GM21576 (cell line): ENCODE results near the gene CDC42EP1.
A peak's percentile ranks its signal among the peaks of the same experiment; 100 is the strongest.
"Not testable (repeated sequence)": the region's sequence is repeated elsewhere in the genome, so short reads cannot be mapped to it uniquely, and the experiment has no call there.

Experiments
- ATAC-seq: cut with Tn5 transposase; IDR thresholded peaks from one replicate; pipeline ENCODE4 v1.9.1; 2021; ENCODE audit warnings: mild to moderate bottlenecking, moderate library complexity; ENCODE audit not compliant: unreplicated experiment

Gene CDC42EP1

DNA sequence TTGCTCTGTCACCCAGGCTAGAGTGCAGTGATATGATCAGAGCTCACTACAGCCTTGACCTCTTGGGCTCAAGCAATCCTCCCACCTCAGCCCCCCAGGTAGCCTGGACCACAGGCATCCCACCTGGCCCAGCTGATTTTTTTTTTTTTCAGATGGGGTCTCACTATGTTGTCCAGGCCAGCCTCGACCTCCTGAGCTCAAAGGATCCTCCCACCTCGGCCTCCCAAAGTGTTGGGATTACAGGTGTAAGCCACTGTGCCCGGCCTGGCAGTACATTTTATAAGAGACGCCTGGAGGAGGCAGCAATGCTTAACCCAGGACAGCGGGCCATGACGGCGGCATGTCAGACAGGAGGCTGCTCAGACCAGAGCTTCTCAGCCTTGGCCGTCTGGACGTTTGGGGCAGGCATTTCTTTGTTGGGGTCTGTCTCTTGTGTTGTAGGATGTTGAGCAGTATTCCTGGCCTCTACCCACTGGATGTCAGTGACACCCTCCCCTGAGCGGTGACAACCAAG, 15.3 kb downstream of the CDC42EP1 start:
- ATAC-seq: no peak

DNA sequence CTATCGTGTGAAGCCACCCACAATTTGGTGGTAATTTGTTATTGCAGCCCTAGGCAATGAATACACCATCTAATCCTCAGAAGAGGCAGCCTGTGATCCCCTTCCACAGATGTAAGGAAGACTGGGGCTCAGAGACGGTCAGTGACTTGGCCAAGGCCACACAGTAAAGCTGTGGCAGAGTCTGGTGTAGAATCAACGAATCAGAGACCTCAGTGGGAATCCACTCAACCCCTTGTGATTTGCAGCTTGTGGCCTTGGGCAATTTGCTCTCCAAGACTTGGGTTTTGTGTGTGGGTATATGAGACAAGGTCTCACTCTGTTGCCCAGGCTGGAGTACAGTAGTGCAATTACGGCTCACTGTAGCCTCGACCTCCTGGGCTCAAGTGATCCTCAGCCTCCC, 17.7 kb downstream of the CDC42EP1 start:
- ATAC-seq: no peak

DNA sequence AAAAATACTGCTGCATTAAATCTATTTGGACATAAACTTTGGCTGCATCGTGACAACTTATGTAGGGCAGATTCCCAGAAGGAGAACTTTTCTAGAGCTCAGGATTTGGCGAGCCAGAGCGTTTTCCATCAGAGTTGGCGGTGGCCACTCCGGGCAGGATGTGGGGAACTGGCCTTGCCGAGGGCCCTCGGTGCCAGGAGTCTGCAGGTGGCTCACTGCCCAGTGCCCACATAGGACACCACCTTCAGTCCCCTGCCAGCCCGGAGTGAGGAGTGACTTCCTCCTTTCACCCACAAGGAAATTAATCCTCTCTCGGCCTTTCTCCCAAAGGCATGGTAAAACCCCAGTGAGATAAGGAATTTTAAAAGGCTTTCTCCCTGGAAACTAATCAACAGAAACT, 21.2 kb downstream of the CDC42EP1 start:
- ATAC-seq: no peak

DNA sequence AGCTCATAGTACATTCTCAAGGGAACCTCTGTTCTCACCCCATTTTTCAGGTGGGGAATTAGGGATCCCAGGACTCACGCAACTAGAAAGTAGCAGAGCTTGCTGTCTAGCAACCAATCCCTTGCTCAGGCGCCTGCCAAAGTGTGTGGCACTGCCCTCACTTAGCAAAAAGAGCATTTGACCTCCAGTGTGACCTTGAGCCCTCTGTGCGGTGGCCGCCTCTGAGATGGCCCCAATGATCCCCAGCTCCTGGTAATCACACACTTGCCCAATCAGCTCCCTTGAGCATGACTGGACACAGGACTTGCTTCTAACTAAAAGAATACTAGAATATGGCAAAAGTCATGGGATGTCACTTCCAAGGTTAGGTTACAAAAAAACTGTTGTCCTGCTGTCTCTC, 22.2 kb downstream of the CDC42EP1 start:
- no peak for ATAC-seq

DNA sequence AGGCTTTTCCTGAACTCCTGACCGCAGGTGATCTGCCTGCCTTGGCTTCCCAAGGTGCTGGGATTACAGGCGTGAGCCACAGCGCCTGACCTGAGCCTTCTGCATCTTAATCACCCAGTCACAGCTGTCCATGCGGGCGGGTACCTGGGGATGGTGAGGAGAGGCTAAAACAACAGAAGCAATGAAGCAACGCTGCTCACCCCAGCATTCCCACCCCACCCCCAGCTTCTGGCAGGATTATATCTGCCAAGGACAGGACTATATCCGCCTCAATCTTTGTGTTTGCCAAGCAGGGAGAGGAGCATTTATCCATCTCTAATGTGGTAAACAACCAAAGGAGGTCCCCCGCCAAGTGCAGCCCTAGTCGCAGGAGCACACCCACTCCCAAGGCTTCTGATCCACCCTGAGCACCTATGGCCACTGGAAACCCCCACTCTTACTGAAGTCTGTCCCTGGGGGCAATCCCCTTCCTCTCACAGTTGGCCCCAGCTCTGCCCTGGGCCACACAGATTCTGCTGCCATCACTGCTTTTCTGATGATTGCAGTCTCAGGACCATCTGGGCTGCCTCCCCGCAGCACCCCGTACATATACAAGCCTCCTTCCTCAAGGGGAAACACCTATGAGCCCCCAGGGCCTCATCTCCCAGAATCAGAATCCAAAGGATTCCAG, 28.4 kb downstream of the CDC42EP1 start:
- ATAC-seq: no peak

DNA sequence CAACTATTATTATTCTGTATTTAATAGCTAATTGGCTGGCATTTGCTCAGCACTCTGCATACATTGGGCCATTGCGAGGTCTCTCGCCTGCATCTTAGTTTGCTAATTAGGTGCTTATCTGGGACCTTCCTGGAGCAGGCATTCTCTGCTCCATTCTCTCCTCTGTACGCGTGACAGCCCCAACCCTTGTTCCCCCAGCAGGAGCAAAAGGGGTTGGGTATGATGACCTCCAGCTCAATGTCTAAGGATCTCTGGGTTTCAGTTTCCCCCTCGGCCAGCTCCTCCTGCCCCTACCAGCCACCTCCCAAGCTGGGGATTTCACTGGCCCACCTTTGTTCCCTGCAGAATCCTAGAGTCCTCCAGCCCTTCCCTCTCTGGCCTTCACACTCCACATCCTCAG, 29.4 kb downstream of the CDC42EP1 start:
- ATAC-seq: no peak

DNA sequence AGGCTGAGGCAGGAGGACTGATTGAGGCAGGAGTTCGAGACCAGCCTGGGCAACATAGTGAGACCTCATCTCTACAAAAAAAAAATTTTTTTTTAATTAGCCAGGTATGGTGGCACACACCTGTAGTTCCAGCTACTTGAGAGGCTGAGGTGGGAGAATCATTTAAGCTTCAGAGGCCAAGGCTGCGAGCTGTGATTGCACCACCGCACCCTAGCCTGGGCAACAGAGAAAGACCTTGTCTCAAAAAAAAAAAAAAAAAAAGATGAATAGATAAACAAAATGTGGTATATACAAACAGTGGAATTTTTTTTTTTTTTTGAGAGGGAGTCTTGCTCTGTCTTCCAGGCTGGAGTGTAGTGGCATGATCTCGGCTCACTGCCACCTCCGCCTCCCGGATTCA, 30.8 kb downstream of the CDC42EP1 start:
- not testable (repeated sequence) for ATAC-seq

DNA sequence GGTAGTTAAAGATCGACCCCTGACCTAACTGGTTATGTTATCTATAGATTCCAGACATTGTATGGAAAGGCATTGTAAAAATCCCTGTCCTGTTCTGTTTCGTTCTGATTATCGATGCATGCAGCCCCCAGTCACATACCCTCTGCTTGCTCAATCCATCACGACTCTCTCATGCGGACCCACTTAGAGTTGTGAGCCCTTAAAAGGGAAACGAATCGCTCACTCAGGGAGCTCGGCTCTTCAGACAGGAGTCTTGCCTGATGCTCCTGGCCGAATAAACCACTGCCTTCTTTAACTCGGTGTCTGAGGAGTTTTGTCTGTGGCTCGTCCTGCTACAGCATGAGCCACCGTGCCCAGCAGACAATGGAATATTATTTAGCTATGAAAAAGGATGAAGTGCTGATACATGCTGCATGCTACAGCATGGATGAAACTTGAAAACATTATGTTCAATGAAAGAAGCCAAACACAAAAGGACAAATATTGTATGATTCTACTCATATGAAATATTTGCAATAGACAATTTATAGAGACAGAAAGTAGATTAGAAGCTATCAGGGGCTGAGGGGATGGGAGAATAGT, 31.6 kb downstream of the CDC42EP1 start:
- ATAC-seq: no peak

DNA sequence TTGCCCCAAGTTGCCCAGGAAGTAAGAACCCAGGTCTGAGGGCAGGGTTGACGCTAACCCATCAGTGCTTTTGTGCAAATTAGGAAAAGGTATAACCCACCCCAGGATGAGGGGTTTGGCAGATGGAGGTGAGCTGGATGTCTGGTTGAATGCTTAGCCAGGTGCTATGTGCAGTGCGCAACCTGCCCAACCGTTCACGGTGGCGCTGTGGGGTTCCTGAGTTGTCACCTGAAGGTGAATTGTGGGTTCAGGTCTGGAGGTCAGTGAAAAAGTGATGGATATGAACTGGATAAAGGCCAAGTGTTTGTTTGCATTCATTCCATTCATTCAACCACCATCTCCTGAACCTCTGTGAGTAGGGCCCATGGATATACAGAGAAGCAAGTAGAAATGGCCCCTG, 34.0 kb downstream of the CDC42EP1 start:
- no peak for ATAC-seq

DNA sequence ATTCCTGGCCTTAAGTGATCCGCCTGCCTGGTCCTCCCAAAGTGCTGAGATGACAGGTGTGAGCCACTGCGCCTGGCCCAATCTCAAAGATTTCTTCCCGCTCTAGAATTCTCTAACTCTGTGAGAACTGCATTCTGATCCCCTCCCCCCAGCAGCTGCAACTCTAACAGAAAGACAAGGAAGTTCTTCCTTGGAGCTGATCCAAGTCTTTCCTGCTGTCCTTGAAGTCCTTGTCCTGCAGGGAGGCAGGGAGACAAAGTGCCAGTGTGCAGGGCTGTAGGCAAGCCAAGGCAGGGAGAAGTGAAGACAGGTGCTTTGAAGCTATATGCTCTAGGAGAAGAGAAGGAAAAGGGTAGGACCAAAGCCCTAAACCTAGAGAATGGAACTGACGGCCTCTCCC, 38.9 kb downstream of the CDC42EP1 start:
- ATAC-seq: no peak

DNA sequence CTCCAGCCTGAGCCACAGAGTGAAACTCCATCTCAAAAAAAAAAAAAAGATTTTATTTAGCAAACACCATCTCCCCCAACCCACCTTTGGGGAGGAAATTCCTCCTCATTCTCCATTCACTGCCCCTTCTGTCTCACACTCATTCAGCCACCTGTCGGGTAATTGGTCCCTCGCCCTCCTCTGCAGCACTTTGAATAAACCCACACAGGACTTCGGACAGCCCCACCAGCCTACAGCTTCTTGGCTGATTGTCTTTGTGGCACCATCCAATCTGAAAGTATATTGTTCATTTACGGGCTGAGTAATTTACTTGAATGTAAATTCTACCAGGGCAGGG, 40.9 kb downstream of the CDC42EP1 start:
- no peak for ATAC-seq

DNA sequence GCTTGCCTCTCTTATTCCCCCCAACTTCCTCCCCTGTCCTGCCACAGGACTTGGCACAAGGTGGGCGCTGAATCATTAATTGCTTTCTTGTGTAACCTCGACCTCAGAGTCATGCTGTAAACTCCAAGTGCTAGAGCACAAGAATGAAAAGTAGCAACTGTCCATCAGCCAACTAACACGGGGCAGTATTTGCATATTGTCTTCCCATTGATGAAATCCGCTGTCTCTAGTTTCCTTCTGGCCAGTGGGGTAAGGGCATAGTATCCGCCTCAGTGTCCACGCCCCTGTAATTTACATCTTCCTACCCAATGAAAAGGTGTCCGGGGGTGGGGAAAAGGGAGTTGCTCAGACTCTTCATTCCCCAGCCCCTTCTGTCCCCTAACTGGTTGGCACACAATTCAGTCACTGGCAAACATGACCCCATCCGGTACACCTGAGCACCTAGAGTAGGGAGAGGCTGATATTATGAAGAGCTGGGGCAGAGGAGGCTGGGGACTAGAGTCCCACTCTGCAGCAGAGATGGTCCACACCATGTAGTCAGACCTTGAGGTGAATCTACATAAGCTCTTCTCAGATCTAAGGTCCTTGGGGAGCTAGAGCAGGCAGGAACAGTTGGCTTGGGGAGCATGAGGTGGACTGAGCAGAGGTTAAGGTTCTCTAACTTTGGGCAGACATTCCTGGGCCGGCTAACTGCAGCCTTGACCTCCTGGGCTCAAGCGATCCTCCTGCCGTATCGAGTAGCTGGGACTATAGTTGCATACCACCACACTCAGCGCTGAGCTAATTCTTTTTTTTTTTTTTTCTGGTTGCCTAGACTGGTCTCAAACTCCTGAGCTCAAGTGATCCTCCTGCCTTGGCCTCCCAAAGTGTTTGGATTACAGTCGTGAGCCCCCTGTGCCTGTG, 41.5 kb downstream of the CDC42EP1 start:
- no peak for ATAC-seq

DNA sequence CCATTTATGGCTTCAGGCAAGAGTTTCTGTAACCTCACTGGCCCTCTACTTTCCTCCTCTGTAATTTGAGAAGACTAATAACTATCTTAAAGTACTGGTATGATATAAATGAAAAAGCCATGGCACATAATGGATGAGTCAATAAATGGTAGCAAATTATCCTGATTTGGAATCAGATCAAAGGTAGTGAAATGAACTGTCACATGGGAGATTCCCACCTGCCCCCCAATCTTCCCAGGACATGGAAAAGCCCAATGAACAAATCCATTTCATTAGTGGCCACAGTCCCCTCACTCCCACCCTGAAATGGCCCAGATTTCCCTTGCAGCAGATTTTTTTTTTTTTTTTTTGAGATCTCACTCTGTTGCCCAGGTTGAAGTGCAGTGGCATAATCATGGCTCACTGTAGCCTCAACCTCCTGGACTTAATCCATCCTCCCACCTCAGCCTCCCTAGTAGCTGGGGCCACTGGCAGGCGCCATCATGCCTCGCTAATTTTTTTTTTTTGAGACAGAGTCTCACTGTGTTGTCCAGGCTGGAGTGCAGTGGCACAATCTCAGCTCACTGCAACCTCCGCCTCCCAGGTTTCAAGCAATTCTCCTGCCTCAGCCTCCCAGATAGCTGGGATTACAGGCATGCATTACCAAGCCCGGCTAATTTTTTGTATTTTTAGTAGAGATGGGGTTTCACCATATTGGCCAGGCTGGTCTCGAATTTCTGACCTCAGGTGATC, 42.4 kb downstream of the CDC42EP1 start:
- ATAC-seq: not testable (repeated sequence)

DNA sequence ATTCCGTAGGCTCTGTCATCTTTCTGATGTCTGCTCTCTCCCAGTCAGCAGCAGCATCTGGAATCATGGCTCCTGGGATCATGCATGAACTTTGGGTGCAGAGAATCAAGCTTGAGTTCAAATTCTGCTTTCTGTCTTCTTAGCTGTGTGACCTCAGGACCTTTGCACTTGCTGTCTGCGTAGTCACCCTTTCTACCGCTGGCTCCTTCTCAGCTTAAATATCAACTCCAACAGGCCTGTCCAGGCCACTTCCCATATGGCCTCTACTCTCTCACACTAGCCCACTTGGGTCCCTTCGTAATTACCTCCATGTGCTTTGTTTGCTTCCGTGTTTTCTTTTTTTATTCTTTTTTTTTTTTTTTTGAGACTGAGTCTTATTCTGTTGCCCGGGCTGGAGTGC, 43.8 kb downstream of the CDC42EP1 start:
- no peak for ATAC-seq

DNA sequence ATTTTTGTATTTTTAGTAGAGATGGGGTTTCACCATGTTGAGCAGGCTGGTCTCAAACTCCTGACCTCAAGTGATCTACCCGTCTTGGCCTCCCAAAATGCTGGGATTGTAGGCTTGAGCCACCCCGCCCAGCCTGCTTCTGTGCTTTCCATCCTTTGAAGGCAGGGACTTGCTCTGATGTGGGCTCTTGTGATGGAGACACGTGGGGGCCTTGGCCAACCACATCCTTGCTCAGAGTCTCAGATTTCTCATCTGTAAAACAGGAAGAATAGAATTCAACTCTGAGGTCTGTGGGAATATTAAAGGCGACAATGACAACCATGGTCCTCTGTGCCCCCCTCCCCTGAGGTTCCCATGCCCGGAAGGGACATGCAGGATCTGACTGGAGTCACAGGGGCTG, 44.6 kb downstream of the CDC42EP1 start:
- ATAC-seq: no peak

DNA sequence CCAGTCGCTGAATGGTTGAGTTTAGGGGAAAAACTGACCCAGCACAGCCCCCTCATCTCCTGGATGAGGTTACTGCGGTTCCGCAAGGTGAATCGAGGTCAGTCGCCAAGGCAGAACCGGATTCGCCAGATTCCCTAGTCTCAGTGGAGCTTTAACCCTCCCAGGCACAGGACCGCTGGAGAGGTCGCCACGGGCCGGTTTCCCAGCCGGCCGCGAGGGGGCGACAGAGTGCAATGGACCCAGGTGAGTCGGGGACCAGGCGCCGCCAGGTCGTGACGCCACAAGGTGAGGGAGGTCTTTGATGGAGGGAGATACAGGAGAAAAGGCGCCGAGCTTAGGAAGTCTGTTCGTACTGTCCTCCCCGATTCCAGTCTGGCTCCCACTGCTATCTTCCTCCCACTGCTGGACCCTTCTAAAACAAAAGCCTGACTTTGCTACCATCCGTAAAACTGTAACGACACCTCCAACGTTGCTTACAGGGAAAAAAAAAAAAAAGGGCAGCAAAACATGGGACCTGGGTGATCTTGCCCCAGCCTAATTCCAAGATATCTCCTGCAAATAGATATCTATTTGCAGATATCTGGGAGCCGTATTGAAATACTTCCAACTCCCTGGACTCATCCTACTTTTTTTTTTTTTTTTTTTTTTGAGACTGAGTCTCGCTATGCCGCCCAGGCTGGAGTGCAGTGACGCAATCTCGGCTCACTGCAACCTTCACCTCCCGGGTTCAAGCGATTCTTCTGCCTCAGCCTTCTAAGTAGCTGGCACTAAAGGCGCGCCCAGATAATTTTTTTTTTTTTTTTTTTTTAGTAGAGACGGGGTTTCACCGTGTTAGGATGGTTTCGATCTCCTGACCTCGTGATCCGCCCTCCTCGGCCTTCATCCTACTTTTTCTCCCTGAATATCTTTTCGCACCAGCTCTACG, 47.0 kb downstream of the CDC42EP1 start:
- no peak for ATAC-seq

DNA sequence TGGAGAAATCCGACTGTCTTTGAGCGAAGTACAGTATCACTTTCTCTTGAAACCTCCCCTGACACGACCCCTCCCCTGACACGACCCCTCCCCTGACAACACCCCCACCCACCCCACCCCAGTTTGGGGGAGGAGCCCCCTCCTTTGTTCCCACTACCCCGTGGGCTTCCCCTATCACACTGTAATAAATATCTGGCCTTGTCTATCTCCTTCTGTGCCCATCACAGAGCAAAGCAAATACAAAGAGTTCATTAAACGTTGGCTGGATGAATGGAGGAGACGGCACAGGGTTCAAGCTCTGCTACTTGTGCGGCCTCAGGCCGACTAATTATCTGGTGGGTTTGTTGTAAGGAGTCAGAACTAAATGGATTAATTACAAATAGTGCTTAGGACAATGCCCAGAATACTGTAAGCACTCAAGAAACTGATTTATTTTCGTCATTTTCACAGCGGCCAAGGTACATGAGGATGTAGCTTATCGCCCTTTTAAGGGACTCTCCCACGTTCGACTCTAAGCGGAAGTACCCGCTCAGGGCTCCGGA, 47.7 kb downstream of the CDC42EP1 start:
- peak; percentile 2 for ATAC-seq

DNA sequence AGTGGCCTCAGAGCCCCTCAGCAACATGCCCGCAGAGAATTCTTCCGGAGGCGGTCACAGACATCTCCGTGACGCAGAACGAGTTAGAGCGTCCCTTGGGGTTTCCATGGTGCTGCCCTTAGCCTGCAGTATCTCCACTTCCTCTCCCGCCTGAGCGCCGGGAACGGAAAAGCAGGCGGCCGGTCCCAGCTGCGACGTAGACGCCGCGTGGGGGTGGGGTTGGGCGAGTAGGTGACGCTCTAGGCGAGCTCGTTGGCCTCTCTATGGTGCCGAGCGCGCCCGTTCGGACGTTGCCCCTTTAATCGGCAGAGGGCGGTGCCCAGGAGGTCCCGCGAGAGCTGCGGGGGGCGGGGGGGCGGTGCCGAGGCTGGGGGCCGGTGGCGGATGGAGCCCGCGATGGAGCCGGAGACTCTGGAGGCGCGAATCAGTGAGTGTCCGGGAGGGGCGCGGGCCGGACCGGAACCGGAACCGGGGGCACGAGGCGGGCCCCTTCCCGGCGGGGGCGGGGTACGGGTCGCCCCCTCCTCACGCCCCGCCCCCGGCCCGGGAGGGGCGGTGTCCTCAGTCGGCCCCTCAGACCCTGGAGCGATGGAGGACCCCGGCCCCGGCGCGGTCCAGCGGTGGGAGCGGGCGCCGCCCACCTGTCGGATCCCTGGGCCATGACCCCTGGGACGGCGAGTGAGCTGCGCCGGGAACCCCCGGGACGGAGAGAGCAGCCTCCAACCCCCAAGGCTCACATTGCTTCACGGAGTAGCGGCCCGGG, 48.4 kb downstream of the CDC42EP1 start, which contains the start of gene GGA1:
GGA1 (plus strand) TSS at position 358 of the 763 bp plus-strand sequence; CDS start at position 385, 27 bp downstream.
- ATAC-seq: peak; percentile 70
